Parathyroid adenoma (tissue), 2 donors: Measurements from ENCODE around the gene ZNF766.
"Not testable (repeated sequence)": the region's sequence is repeated elsewhere in the genome, so short reads cannot be mapped to it uniquely, and the experiment has no call there.

Experiments
- H2AFZ ChIP-seq: fragments of 300-600 bp; sonication (generic); one replicate; pipeline ENCODE4 v1.7.0; 2017; ENCODE audit warnings: antibody characterized with exemption, mild to moderate bottlenecking
- H3K27ac ChIP-seq: fragments of 300-600 bp; sonication (generic); one replicate; pipeline ENCODE4 v1.7.0; 2017
- H3K27me3 ChIP-seq: fragments of 300-600 bp; sonication (generic); one replicate; pipeline ENCODE4 v1.7.0; 2017; ENCODE audit warnings: low read length; ENCODE audit not compliant: control insufficient read depth, insufficient read depth
- H3K36me3 ChIP-seq: fragments of 300-600 bp; sonication (generic); one replicate; pipeline ENCODE4 v1.7.0; 2017; ENCODE audit warnings: low read length; ENCODE audit not compliant: control insufficient read depth, insufficient read depth
- H3K4me1 ChIP-seq: fragments of 300-600 bp; sonication (generic); one replicate; pipeline ENCODE4 v1.7.0; 2017; ENCODE audit warnings: control low read depth
- H3K4me2 ChIP-seq: fragments of 300-600 bp; sonication (generic); one replicate; pipeline ENCODE4 v1.7.0; 2017; ENCODE audit warnings: low read length
- H3K4me3 ChIP-seq: fragments of 300-600 bp; sonication (generic); one replicate; pipeline ENCODE4 v1.7.0; 2017; ENCODE audit warnings: low read depth, low read length
- H3K79me2 ChIP-seq: fragments of 300-600 bp; sonication (generic); one replicate; pipeline ENCODE4 v1.7.0; 2017; ENCODE audit warnings: control low read depth
- H3K9ac ChIP-seq: fragments of 300-600 bp; sonication (generic); one replicate; pipeline ENCODE4 v1.7.0; 2017; ENCODE audit warnings: mild to moderate bottlenecking
- H3K9me3 ChIP-seq: fragments of 300-600 bp; sonication (generic); one replicate; pipeline ENCODE4 v1.7.0; 2017; ENCODE audit warnings: low read length; ENCODE audit not compliant: control insufficient read depth
- CTCF ChIP-seq: fragments of 300-600 bp; sonication (generic); IDR thresholded peaks from one replicate; pipeline ENCODE4 v1.7.0; 2017; ENCODE audit warnings: antibody characterized with exemption, mild to moderate bottlenecking
- donor health status: primary hyperparathyroidism.

The ZNF766 gene

GRCh38 chr19:52244021-52244420 is 25.4 kb upstream of the ZNF766 start:
- Histone ChIP-seq H3K4me2 (no peak overlapping the region), H3K4me1 (no peaks in the 10 kb centered on the region), H2AFZ (no peak overlapping the region), H3K4me3 (no peak overlapping the region), H3K9ac (no peak overlapping the region), H3K36me3 (no peaks in the 10 kb centered on the region), H3K79me2 (no peaks in the 10 kb centered on the region), H3K27ac (no peak overlapping the region), H3K9me3 (no peaks in the 10 kb centered on the region), H3K27me3 (no peaks in the 10 kb centered on the region)
- no peak for TF ChIP-seq CTCF

GRCh38 chr19:52248241-52248640 is 21.1 kb upstream of the ZNF766 start:
- H3K4me1 ChIP-seq, result no peaks in the 10 kb centered on the region
- no peaks in the 10 kb centered on the region for H3K36me3 ChIP-seq
- no peak overlapping the region for H3K27ac ChIP-seq
- no peaks in the 10 kb centered on the region for H3K9me3 ChIP-seq
- H2AFZ ChIP-seq, result no peak overlapping the region
- no peak overlapping the region for H3K4me2 ChIP-seq
- peak; percentile 65 for TF ChIP-seq CTCF
- H3K27me3 ChIP-seq, result no peaks in the 10 kb centered on the region
- H3K9ac ChIP-seq, result no peak overlapping the region
- no peak overlapping the region for H3K4me3 ChIP-seq
- H3K79me2 ChIP-seq, result no peaks in the 10 kb centered on the region

- H3K9ac ChIP-seq, result no peak overlapping the region
- no peak overlapping the region for H3K4me3 ChIP-seq
- no peaks in the 10 kb centered on the region for H3K27me3 ChIP-seq
- TF ChIP-seq CTCF, result no peak
- H3K79me2 ChIP-seq, result no peaks in the 10 kb centered on the region
- no peak overlapping the region for H2AFZ ChIP-seq
- H3K36me3 ChIP-seq, result no peaks in the 10 kb centered on the region
- no peaks in the 10 kb centered on the region for H3K9me3 ChIP-seq
- no peak overlapping the region for H3K27ac ChIP-seq
- H3K4me2 ChIP-seq, result no peak overlapping the region
- no peaks in the 10 kb centered on the region for H3K4me1 ChIP-seq
Measured at GRCh38 chr19:52258426-52258825, 11.0 kb upstream of the ZNF766 start.

- not testable (repeated sequence) for H3K4me3 ChIP-seq, H3K9me3 ChIP-seq, H2AFZ ChIP-seq, H3K4me2 ChIP-seq, H3K27me3 ChIP-seq, H3K36me3 ChIP-seq, H3K9ac ChIP-seq, H3K27ac ChIP-seq, H3K4me1 ChIP-seq, H3K79me2 ChIP-seq
Measured at GRCh38 chr19:52265556-52265955, 3.8 kb upstream of the ZNF766 start.

- TF ChIP-seq CTCF, result no peak
- H3K9ac ChIP-seq, result no peak overlapping the region
- H3K4me1 ChIP-seq, result no peaks in the 10 kb centered on the region
- peak overlapping the region; percentile 83 for H3K27ac ChIP-seq
- H3K27me3 ChIP-seq, result no peaks in the 10 kb centered on the region
- H3K79me2 ChIP-seq, result peaks cover 34% of the 10 kb centered on the region
- peak overlapping the region; percentile 96 for H3K4me2 ChIP-seq
- H3K9me3 ChIP-seq, result no peaks in the 10 kb centered on the region
- no peaks in the 10 kb centered on the region for H3K36me3 ChIP-seq
- H3K4me3 ChIP-seq, result peak overlapping the region; percentile 99
- H2AFZ ChIP-seq, result peak overlapping the region; percentile 81
Measured at GRCh38 chr19:52270266-52270885, 989 bp downstream of the ZNF766 start.
